ENCODE results near the gene WDR3.

DNA sequence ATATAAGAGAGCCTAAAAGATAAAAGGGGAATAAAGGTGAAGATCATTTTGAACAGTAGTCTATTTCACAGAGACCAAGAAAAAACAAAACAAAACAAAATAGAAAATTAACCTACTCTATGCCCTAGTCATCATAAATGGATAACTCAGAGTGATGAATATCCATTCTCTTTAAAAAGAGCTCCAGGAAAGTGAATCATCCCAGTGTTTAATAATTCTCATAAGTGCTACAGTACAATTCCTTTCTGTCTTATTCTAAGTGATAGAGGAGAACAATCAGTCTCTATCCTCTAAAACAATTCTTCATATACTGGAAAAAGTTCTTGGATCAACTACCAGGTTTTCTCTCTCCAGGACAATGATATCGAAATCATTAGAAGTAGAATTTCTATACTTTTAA is 45.9 kb upstream of the WDR3 start:
- no peak for TF ChIP-seq CTCF (IDR thresholded peaks at IDR 0.05; ENCODE audit: low read depth, low read length, poor library complexity, severe bottlenecking)
- TF ChIP-seq EZH2phosphoT487 (IDR thresholded peaks at IDR 0.05; ENCODE audit: borderline replicate concordance, low read length) = no peak

All from DOHH2 (cell line).